ENCODE measurements around the gene KPNA3. TPM values are rescaled to one million over a fixed set of nuclear protein-coding genes. Genes with fewer than 3 reads are reported as not detected.
"Not testable (repeated sequence)": the region's sequence is repeated elsewhere in the genome, so short reads cannot be mapped to it uniquely, and the experiment has no call there.

The KPNA3 gene
- polyA plus RNA-seq, 1 of the 3 experiments (the other 2 are of a cell fraction), result 11.3 TPM

DNA sequence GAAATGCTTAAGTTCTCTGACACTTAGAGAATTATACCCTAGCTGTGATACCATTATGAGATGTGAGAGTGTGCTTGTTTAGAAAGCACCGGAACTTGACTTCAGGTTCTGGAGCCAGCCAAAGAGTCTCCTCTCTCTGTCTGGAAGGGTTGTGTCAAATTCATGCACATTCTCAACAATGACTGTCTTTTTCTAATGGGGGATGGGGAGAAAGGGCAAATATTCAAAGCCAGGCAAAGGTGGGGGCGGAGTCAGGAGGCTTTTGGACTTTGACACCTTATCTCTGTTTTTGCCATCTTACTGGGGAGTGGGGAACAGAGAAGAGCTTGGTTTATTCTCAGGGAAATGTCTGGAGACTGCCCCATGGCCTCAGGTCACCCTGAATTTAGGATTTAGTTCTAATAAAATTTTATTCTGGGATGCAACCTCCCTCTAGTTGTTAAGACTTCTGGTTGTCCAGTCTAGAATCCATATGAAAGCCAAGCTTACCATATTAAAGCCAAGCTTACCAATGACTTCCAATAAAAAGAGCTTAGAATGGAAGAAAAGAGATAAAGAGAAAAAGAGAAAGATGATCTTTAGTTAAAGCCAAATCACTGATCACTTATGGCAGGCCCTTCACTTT is 28.2 kb upstream of the KPNA3 start:
- no peak overlapping the region for H3K9ac ChIP-seq
- no peaks in the 10 kb centered on the region; the same call in 1 of the 2 replicates for H3K27me3 ChIP-seq (ENCODE audit: insufficient read depth)
- H3K79me2 ChIP-seq (ENCODE audit: insufficient read depth), result no peaks in the 10 kb centered on the region
- no peak for TF ChIP-seq NRF1 (IDR thresholded peaks at IDR 0.05; ENCODE audit: low read depth, low read length)
- no peak for TF ChIP-seq POLR2AphosphoS5 (IDR thresholded peaks at IDR 0.05; ENCODE audit: low read depth, low read length)
- TF ChIP-seq FOSL2 (IDR thresholded peaks at IDR 0.05; ENCODE audit: borderline replicate concordance, low read depth), result no peak
- no peak for TF ChIP-seq YY1 (IDR thresholded peaks at IDR 0.05; ENCODE audit: low read depth)
- TF ChIP-seq, protein P1, sequence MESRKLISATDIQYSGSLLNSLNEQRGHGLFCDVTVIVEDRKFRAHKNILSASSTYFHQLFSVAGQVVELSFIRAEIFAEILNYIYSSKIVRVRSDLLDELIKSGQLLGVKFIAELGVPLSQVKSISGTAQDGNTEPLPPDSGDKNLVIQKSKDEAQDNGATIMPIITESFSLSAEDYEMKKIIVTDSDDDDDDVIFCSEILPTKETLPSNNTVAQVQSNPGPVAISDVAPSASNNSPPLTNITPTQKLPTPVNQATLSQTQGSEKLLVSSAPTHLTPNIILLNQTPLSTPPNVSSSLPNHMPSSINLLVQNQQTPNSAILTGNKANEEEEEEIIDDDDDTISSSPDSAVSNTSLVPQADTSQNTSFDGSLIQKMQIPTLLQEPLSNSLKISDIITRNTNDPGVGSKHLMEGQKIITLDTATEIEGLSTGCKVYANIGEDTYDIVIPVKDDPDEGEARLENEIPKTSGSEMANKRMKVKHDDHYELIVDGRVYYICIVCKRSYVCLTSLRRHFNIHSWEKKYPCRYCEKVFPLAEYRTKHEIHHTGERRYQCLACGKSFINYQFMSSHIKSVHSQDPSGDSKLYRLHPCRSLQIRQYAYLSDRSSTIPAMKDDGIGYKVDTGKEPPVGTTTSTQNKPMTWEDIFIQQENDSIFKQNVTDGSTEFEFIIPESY (IDR thresholded peaks at IDR 0.05; ENCODE audit: borderline replicate concordance, low read depth), result no peak
- TF ChIP-seq, protein P2, sequence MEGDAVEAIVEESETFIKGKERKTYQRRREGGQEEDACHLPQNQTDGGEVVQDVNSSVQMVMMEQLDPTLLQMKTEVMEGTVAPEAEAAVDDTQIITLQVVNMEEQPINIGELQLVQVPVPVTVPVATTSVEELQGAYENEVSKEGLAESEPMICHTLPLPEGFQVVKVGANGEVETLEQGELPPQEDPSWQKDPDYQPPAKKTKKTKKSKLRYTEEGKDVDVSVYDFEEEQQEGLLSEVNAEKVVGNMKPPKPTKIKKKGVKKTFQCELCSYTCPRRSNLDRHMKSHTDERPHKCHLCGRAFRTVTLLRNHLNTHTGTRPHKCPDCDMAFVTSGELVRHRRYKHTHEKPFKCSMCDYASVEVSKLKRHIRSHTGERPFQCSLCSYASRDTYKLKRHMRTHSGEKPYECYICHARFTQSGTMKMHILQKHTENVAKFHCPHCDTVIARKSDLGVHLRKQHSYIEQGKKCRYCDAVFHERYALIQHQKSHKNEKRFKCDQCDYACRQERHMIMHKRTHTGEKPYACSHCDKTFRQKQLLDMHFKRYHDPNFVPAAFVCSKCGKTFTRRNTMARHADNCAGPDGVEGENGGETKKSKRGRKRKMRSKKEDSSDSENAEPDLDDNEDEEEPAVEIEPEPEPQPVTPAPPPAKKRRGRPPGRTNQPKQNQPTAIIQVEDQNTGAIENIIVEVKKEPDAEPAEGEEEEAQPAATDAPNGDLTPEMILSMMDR (IDR thresholded peaks at IDR 0.05), result no peak
- TF ChIP-seq NFIC (IDR thresholded peaks at IDR 0.05; ENCODE audit: borderline replicate concordance), result no peak
- no peak for TF ChIP-seq TCF12 (IDR thresholded peaks at IDR 0.05)
- TF ChIP-seq, protein P3, sequence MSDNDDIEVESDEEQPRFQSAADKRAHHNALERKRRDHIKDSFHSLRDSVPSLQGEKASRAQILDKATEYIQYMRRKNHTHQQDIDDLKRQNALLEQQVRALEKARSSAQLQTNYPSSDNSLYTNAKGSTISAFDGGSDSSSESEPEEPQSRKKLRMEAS (IDR thresholded peaks at IDR 0.05; ENCODE audit: low read depth), result no peak
- TF ChIP-seq JUND (IDR thresholded peaks at IDR 0.05), result no peak
- no peak for TF ChIP-seq GATA2 (CRISPR knock-in tag; IDR thresholded peaks at IDR 0.05)
- no peak for TF ChIP-seq MXI1 (IDR thresholded peaks at IDR 0.05; ENCODE audit: low read depth, low read length)
- TF ChIP-seq SMC3 (IDR thresholded peaks at IDR 0.05; ENCODE audit: low read depth, low read length), result no peak
- no peak for TF ChIP-seq EZH2phosphoT487 (IDR thresholded peaks at IDR 0.05; ENCODE audit: borderline replicate concordance, low read depth)
- no peak for TF ChIP-seq RAD21 (IDR thresholded peaks at IDR 0.05; ENCODE audit: low read length)
- TF ChIP-seq RCOR1 (IDR thresholded peaks at IDR 0.05; ENCODE audit: low read length), result no peak
- no peaks in the 10 kb centered on the region for H3K36me3 ChIP-seq (replicated peaks in 1 of 2; ENCODE audit: control insufficient read depth in 1 of 2, insufficient read depth in 2 of 2, low read length in 1 of 2)
- no peaks in the 10 kb centered on the region for H3K4me1 ChIP-seq (ENCODE audit: control insufficient read depth in 1 of 2, insufficient read depth in 2 of 2, low read depth in 1 of 2, low read length in 1 of 2)
- CTCF ChIA-PET, result no interaction called here
- DNase-seq, result no peak
- H3K9me2 ChIP-seq, result no peaks in the 10 kb centered on the region
- no peaks in the 10 kb centered on the region for H3K9me3 ChIP-seq
- H4K20me1 ChIP-seq (ENCODE audit: insufficient read depth), result no peaks in the 10 kb centered on the region
- POLR2A ChIA-PET, result no interaction called here
- no peak overlapping the region for H3K27ac ChIP-seq (ENCODE audit: low read depth in 2 of 2, low read length in 1 of 2)
- no peak overlapping the region for H3K4me3 ChIP-seq (ENCODE audit: low read depth in 2 of 2, low read length in 1 of 2)
- H3F3A ChIP-seq (replicated peaks; ENCODE audit: insufficient read depth), result no peaks in the 10 kb centered on the region
- H2AFZ ChIP-seq (ENCODE audit: low read depth), result no peak overlapping the region
- 68% methylated on average over 2 of the region's 2 CpGs for WGBS (ENCODE audit: low lambda C conversion rate)
- no peak overlapping the region for H3K4me2 ChIP-seq

DNA sequence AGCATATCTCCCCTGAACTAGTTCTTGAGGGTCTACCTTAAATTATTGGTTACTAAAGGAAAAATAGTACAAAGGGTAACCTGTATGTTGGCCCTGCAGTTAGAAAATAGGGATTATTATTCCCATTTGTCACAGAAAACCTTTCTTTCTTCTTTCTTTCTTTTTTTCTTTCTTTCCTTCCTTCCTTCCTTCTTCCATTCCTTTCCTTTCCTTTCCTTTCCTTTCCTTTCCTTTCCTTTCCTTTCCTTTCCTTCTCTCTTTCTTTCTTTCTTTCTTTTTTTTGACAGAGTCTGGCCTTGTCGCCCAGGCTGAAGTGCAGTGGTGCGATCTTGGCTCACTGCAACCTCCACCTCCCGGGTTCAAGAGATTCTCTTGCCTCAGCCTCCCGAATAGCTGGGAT is 23.6 kb upstream of the KPNA3 start:
- H3K9me2 ChIP-seq; H3K79me2 ChIP-seq (ENCODE audit: insufficient read depth); H3K27me3 ChIP-seq (ENCODE audit: insufficient read depth); H3K4me2 ChIP-seq; POLR2A ChIA-PET; H3K9ac ChIP-seq; DNase-seq; H3K4me3 ChIP-seq (ENCODE audit: low read depth in 2 of 2, low read length in 1 of 2); H3F3A ChIP-seq (replicated peaks; ENCODE audit: insufficient read depth); H3K4me1 ChIP-seq (ENCODE audit: control insufficient read depth in 1 of 2, insufficient read depth in 2 of 2, low read depth in 1 of 2, low read length in 1 of 2); H2AFZ ChIP-seq (ENCODE audit: low read depth); H4K20me1 ChIP-seq (ENCODE audit: insufficient read depth); H3K27ac ChIP-seq (ENCODE audit: low read depth in 2 of 2, low read length in 1 of 2); H3K36me3 ChIP-seq (replicated peaks in 1 of 2; ENCODE audit: control insufficient read depth in 1 of 2, insufficient read depth in 2 of 2, low read length in 1 of 2); H3K9me3 ChIP-seq: not testable (repeated sequence)
- 73% methylated on average over 4 of the region's 4 CpGs for WGBS (ENCODE audit: low lambda C conversion rate)
- CTCF ChIA-PET, result interaction anchor here (1.0 kb wide), 1 partner anchor 145 kb away, joined by 3 read pairs; no protein-coding TSS in a partner anchor

All from SK-N-SH (cell line).